Testis (tissue), 3 donors: ENCODE measurements around the gene METTL25. TPM values are rescaled to one million over a fixed set of nuclear protein-coding genes. Genes with fewer than 3 reads are reported as not detected.

Experiments used
- DNase-seq: peaks from one replicate; pipeline ENCODE4 v3.0.0-alpha.2; 2019
- H3K27ac ChIP-seq, 2 donors: fragments of 200-600 bp; sonication (generic); one replicate each; pipeline ENCODE4 v1.5.1; 2019
- H3K27me3 ChIP-seq: fragments of 200-600 bp; sonication (generic); one replicate; pipeline ENCODE4 v1.5.1; 2019
- H3K36me3 ChIP-seq: fragments of 200-600 bp; sonication (generic); one replicate; pipeline ENCODE4 v1.5.1; 2017; ENCODE audit warnings: low read depth; ENCODE audit errors: missing control alignments
- H3K4me1 ChIP-seq: fragments of 200-600 bp; sonication (generic); one replicate; pipeline ENCODE4 v1.5.1; 2019
- H3K4me3 ChIP-seq, 2 donors: fragments of 200-600 bp; sonication (generic); one replicate each; pipeline ENCODE4 v1.5.1; 2017 to 2019
- H3K9me3 ChIP-seq: fragments of 200-600 bp; sonication (generic); one replicate; pipeline ENCODE4 v1.5.1; 2017
- CTCF ChIP-seq, 3 experiments: fragments of 450-650 bp in 2 of 3; fragments of 200-600 bp in 1 of 3; sonication (generic) in 1 of 3; IDR thresholded peaks; one replicate each; pipeline ENCODE4 v1.5.1; 2016 to 2019; ENCODE audit warnings: antibody characterized with exemption in 3 of 3, mild to moderate bottlenecking in 2 of 3, moderate library complexity in 1 of 3
- POLR2A ChIP-seq: fragments of 450-650 bp; IDR thresholded peaks from one replicate; pipeline ENCODE4 v1.6.1; 2017; ENCODE audit warnings: antibody characterized with exemption, mild to moderate bottlenecking, moderate library complexity
- WGBS, 2 donors: methylation state at CpG; one replicate each; pipeline ENCODE4 v1.1.5; 2018; 5-methylcytosine and 5-hydroxymethylcytosine counted together
- intact Hi-C: fragments of 100-400 bp; cut with DNase I; formaldehyde crosslinking; loops from one replicate; pipeline ENCODE4 v1.15.1; 2023; ENCODE audit warnings: low total_unique reads
- polyA plus RNA-seq: library from polyadenylated mRNA; stranded (reverse); fragments of 350-450 nt; fragmentation: Illumina TruSeq; extraction: RNeasy Lipid Tissue Mini Kit (QIAGEN cat#74804); gene quantifications from one replicate; pipeline ENCODE4 v1.2.3, GENCODE V29; 2014; ENCODE audit warnings: low read depth, low replicate concordance; ENCODE audit not compliant: insufficient read depth
- total RNA-seq, 2 donors: library from RNA; depleted of rRNA; stranded (reverse); fragments of >200 nt; gene quantifications; one replicate each; pipeline ENCODE4 v1.2.3, GENCODE V29; 2016

METTL25 gene
- total and polyA plus RNA-seq, 3 donors from 2014 or later, result 9.0 to 11.3 (median 10.8) TPM

GRCh38 chr12:82411546-82412230 is 53.4 kb downstream of the METTL25 start:
- Histone ChIP-seq H3K27me3 (no peaks in the 10 kb centered on the region), H3K9me3 (no peaks in the 10 kb centered on the region), H3K27ac (no peak overlapping the region), H3K36me3 (no peaks in the 10 kb centered on the region), H3K4me3 (no peak overlapping the region), H3K4me1 (no peaks in the 10 kb centered on the region)
- WGBS, 2 donors, result 88 to 92% methylated on average over 4 of the region's 4 CpGs
- TF ChIP-seq CTCF (IDR thresholded peaks at IDR 0.05) (no peak), POLR2A (no peak)
- no peak for DNase-seq
- intact Hi-C loops, result no loop called here

- H3K36me3 ChIP-seq, result no peaks in the 10 kb centered on the region
- no peak for TF ChIP-seq CTCF (IDR thresholded peaks at IDR 0.05)
- TF ChIP-seq POLR2A, result no peak
- H3K4me1 ChIP-seq, result no peaks in the 10 kb centered on the region
- no peaks in the 10 kb centered on the region for H3K9me3 ChIP-seq
- H3K27ac ChIP-seq, result no peak overlapping the region
- no peak overlapping the region for H3K4me3 ChIP-seq
- no peaks in the 10 kb centered on the region for H3K27me3 ChIP-seq
- WGBS, 2 donors, result 100% methylated on average over 1 of the region's 1 CpG
- no peak for DNase-seq
- intact Hi-C loops, result no loop called here
Observed at GRCh38 chr12:82412246-82412645, 53.9 kb downstream of the METTL25 start.

- no peak for DNase-seq
- TF ChIP-seq POLR2A, result no peak
- TF ChIP-seq CTCF (IDR thresholded peaks at IDR 0.05), result no peak
- no peaks in the 10 kb centered on the region for H3K9me3 ChIP-seq
- no peak overlapping the region for H3K27ac ChIP-seq
- H3K36me3 ChIP-seq, result no peaks in the 10 kb centered on the region
- intact Hi-C loops, result no loop called here
- no peaks in the 10 kb centered on the region for H3K27me3 ChIP-seq
- no peak overlapping the region for H3K4me3 ChIP-seq
- no peaks in the 10 kb centered on the region for H3K4me1 ChIP-seq
- WGBS, 2 donors, result 89 to 98% methylated on average over 2 of the region's 2 CpGs
Observed at GRCh38 chr12:82414044-82414443, 55.7 kb downstream of the METTL25 start.

GRCh38 chr12:82414926-82415325 is 56.6 kb downstream of the METTL25 start:
- Histone ChIP-seq H3K4me1 (no peaks in the 10 kb centered on the region), H3K27me3 (no peaks in the 10 kb centered on the region), H3K9me3 (no peaks in the 10 kb centered on the region), H3K27ac (no peak overlapping the region), H3K36me3 (no peaks in the 10 kb centered on the region), H3K4me3 (no peak overlapping the region)
- 93 to 95% methylated on average over 1 of the region's 1 CpG for whole genome bisulfite sequencing, 2 donors
- intact Hi-C loops, result no loop called here
- no peak for TF ChIP-seq POLR2A
- TF ChIP-seq CTCF (IDR thresholded peaks at IDR 0.05), result no peak
- DNase-seq, result no peak

GRCh38 chr12:82415402-82415801 is 57.1 kb downstream of the METTL25 start:
- no peaks in the 10 kb centered on the region for H3K36me3 ChIP-seq
- H3K9me3 ChIP-seq, result no peaks in the 10 kb centered on the region
- no peak for TF ChIP-seq POLR2A
- TF ChIP-seq CTCF (IDR thresholded peaks at IDR 0.05), result no peak
- WGBS, 2 donors, result 91 to 92% methylated on average over 3 of the region's 3 CpGs
- DNase-seq, result no peak
- no peak overlapping the region for H3K27ac ChIP-seq
- intact Hi-C loops, result no loop called here
- no peaks in the 10 kb centered on the region for H3K4me1 ChIP-seq
- no peaks in the 10 kb centered on the region for H3K27me3 ChIP-seq
- H3K4me3 ChIP-seq, result no peak overlapping the region
